Endothelial cell of umbilical vein (primary cell): ENCODE results near the gene DGCR2. TPM values are rescaled to one million over a fixed set of nuclear protein-coding genes. Genes with fewer than 3 reads are reported as not detected.

Source experiments
- BruUV-seq: library from RNA; stranded (reverse); fragments of 400-500 nt; replicated peaks from 2 replicates; lab custom pipeline; 2021; lab: Mats Ljungman, UMichigan
- CTCF ChIA-PET: fragments of 300-600, 350-600 bp; sonication (Branson Sonifier 250); formaldehyde crosslinking; loops from one replicate; lab custom pipeline; 2021; ENCODE audit warnings: antibody characterized with exemption, inconsistent platforms; lab: Charles Lee
- POLR2A ChIA-PET: fragments of 300-600, 350-600 bp; sonication (Branson Sonifier 250); formaldehyde crosslinking; loops from one replicate; lab custom pipeline; 2021; ENCODE audit warnings: antibody characterized with exemption, inconsistent platforms; lab: Charles Lee
- DNase-seq: peaks from one replicate; pipeline ENCODE4 v3.0.0-alpha.2; 2011; ENCODE audit warnings: low read depth, low spot score
- FAIRE-seq: peaks from 2 replicates; lab custom pipeline; 2011; peaks lifted over from hg19 to GRCh38; lab: Jason Lieb, UNC
- H2AFZ ChIP-seq: 2 replicates; pipeline ENCODE4 v1.6.0; 2012; ENCODE audit warnings: low read depth, low read length, control low read depth, inconsistent platforms
- H3K27ac ChIP-seq: 2 replicates; pipeline ENCODE4 v1.5.1; 2011; ENCODE audit warnings: low read depth, mild to moderate bottlenecking, control low read depth, low read length, moderate library complexity; ENCODE audit not compliant: insufficient read depth
- H3K27me3 ChIP-seq, 2 experiments: 2 replicates each; pipeline versions ENCODE4 v1.6.0 to v1.6.1; 2011; ENCODE audit warnings: low read length in 2 of 2, mixed read lengths in 1 of 2; ENCODE audit not compliant: control insufficient read depth in 2 of 2, insufficient read depth in 2 of 2
- H3K36me3 ChIP-seq, 2 experiments: 2 replicates in 1 of 2; 3 replicates in 1 of 2; pipeline ENCODE4 v1.5.1; 2011; ENCODE audit warnings: low read length in 2 of 2, mild to moderate bottlenecking in 1 of 2, moderate library complexity in 1 of 2; ENCODE audit not compliant: control insufficient read depth in 2 of 2, insufficient read depth in 2 of 2; ENCODE audit errors: extremely low read depth in 1 of 2
- H3K4me1 ChIP-seq: 3 replicates; pipeline ENCODE4 v1.5.1; 2011; ENCODE audit warnings: mild to moderate bottlenecking, low read length; ENCODE audit not compliant: control insufficient read depth, insufficient read depth; ENCODE audit errors: extremely low read depth
- H3K4me2 ChIP-seq: 2 replicates; pipeline ENCODE4 v1.6.1; 2011; ENCODE audit warnings: low read length, control low read depth, mixed read lengths; ENCODE audit not compliant: insufficient read depth
- H3K4me3 ChIP-seq, 3 experiments: fragments of 200-600 bp in 1 of 3; sonication (generic), shearing (Covaris generic) in 1 of 3; replicated peaks in 1 of 3; 2 replicates each; pipeline ENCODE4 v1.5.1; 2011 to 2016; ENCODE audit warnings: control low read depth in 3 of 3, low read length in 3 of 3, mild to moderate bottlenecking in 2 of 3, inconsistent platforms in 1 of 3, low read depth in 1 of 3, moderate library complexity in 1 of 3; ENCODE audit not compliant: insufficient read depth in 1 of 3
- H3K79me2 ChIP-seq: 2 replicates; pipeline ENCODE4 v1.6.0; 2012; ENCODE audit warnings: low read length, inconsistent platforms; ENCODE audit not compliant: control insufficient read depth, insufficient read depth
- H3K9ac ChIP-seq: replicated peaks from 2 replicates; pipeline ENCODE3; 2011; ENCODE audit warnings: low read length, control low read depth; ENCODE audit not compliant: insufficient read depth; ENCODE audit errors: extremely low read depth
- H3K9me1 ChIP-seq: replicated peaks from 3 replicates; pipeline ENCODE4 v1.6.0; 2011; ENCODE audit warnings: mild to moderate bottlenecking, low read length; ENCODE audit not compliant: control insufficient read depth, insufficient read depth; ENCODE audit errors: extremely low read depth
- H3K9me3 ChIP-seq: replicated peaks from 2 replicates; pipeline ENCODE4 v1.5.1; 2012; ENCODE audit warnings: low read length, inconsistent platforms; ENCODE audit not compliant: control insufficient read depth, insufficient read depth
- H4K20me1 ChIP-seq: replicated peaks from 2 replicates; pipeline ENCODE3; 2011; ENCODE audit warnings: mild to moderate bottlenecking, low read length; ENCODE audit not compliant: control insufficient read depth, insufficient read depth; ENCODE audit errors: extremely low read depth
- EZH2 ChIP-seq: IDR thresholded peaks from 2 replicates; pipeline ENCODE4 v1.6.1; 2012; ENCODE audit warnings: borderline replicate concordance, low read depth, mild to moderate bottlenecking, moderate library complexity, low read length, inconsistent platforms; ENCODE audit not compliant: severe bottlenecking
- FOS ChIP-seq: IDR thresholded peaks from 2 replicates; pipeline ENCODE4 v1.6.1; 2011; ENCODE audit warnings: mild to moderate bottlenecking, low read length, moderate library complexity, borderline replicate concordance; ENCODE audit not compliant: insufficient read depth
- GATA2 ChIP-seq: IDR thresholded peaks from 2 replicates; pipeline ENCODE4 v1.7.0; 2011; ENCODE audit warnings: low read depth, mild to moderate bottlenecking, moderate library complexity, mixed read lengths, low read length; ENCODE audit not compliant: insufficient read length, insufficient read depth
- JUN ChIP-seq: IDR thresholded peaks from 2 replicates; pipeline ENCODE4 v1.6.1; 2011; ENCODE audit warnings: borderline replicate concordance, low read depth; ENCODE audit not compliant: insufficient read length, insufficient read depth
- MYC ChIP-seq: IDR thresholded peaks from one replicate; pipeline ENCODE4 v1.6.1; 2011; ENCODE audit warnings: mild to moderate bottlenecking, low read depth, low read length
- POLR2A ChIP-seq: IDR thresholded peaks from 2 replicates; pipeline ENCODE4 v1.6.1; 2012; ENCODE audit warnings: low read depth, mild to moderate bottlenecking, control low read depth, low read length
- POLR2AphosphoS5 ChIP-seq: IDR thresholded peaks from 2 replicates; pipeline ENCODE4 v1.6.1; 2012; ENCODE audit warnings: low read depth, mild to moderate bottlenecking, control low read depth, low read length, moderate library complexity; ENCODE audit not compliant: insufficient read depth
- dilution Hi-C: fragments of 300-500 bp; cut with MboI; formaldehyde crosslinking; loops from one replicate; pipeline ENCODE4 v1.15.0; 2019; ENCODE audit warnings: low sequenced_read_pairs; ENCODE audit not compliant: extremely low pct_ligation_motif_present
- intact Hi-C: fragments of 100-400 bp; cut with micrococcal nuclease; formaldehyde crosslinking; loops from one replicate; pipeline ENCODE4 v1.10.0; 2022
- polyA plus RNA-seq, 4 experiments: library from polyadenylated mRNA; depleted of rRNA in 3 of 4; stranded (reverse) in 3 of 4; unstranded in 1 of 4; fragments of >200 nt; gene quantifications; 2 replicates each; pipeline versions ENCODE4 v1.2.1 to v1.2.3, GENCODE V29; 2011 to 2012; ENCODE audit warnings: missing spikeins in 1 of 4
- total RNA-seq: library from RNA; stranded (reverse); gene quantifications from 2 replicates; pipeline ENCODE4 v1.2.3, GENCODE V29; 2021
- TF ChIP-seq, protein P1 (sequence below), 2 donors: IDR thresholded peaks; 1 replicate in 1 of 2; 2 replicates in 1 of 2; pipeline ENCODE4 v1.5.1; 2011; ENCODE audit warnings: low read length in 2 of 2, mild to moderate bottlenecking in 2 of 2, moderate library complexity in 2 of 2, control low read depth in 1 of 2, inconsistent platforms in 1 of 2, low read depth in 1 of 2; ENCODE audit not compliant: insufficient read depth in 1 of 2; ENCODE audit errors: extremely low read depth in 1 of 2
- TF ChIP-seq, protein P2 (sequence below): IDR thresholded peaks from 2 replicates; pipeline ENCODE4 v1.6.1; 2011; ENCODE audit not compliant: insufficient read depth, insufficient read length

The DGCR2 gene
- total and polyA plus RNA-seq, 2 donors (not counting 3 experiments of a cell fraction or from before 2014, with no cell fraction given) = 44.8 to 51.2 TPM

DNA sequence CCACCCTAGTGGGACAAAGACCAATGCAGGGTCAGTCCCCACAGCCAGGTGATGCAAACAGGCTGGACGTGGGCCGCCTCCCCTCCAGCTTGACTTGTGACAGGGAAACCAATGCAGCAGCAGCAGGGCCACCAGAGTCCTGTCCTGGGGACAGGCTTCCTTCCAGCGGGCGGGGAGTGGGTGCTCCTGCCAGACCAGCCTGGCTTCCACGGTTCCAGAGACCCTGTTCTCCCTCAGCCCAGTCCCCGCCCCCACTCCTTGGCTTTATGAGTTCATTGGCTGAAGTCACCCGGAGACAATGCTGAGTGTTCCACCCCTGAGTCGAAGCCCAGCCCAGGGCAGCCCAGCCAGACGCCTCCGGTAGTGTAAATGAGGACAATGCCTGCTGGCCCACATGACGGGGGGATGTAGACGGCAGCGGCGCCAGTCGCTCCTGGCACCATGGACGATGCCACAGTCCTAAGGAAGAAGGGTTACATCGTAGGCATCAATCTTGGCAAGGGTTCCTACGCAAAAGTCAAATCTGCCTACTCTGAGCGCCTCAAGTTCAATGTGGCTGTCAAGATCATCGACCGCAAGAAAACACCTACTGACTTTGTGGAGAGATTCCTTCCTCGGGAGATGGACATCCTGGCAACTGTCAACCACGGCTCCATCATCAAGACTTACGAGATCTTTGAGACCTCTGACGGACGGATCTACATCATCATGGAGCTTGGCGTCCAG is 8.9 kb upstream of the DGCR2 start, which contains the start of gene TSSK2:
Gene TSSK2, plus strand, starts transcription at position 350 of the 726 bp plus-strand sequence. Its CDS starts 92 bp downstream, at position 442.
- H3K36me3 ChIP-seq = peaks cover 3 to 22% of the 10 kb centered on the region in 2 experiments
- no peaks in the 10 kb centered on the region for H3K9me1 ChIP-seq
- no peak within 1 kb of the TSS for H3K4me2 ChIP-seq
- H3K27me3 ChIP-seq = no peaks in the 10 kb centered on the region
- no TSS peak for BruUV-seq
- H3K79me2 ChIP-seq = no peaks in the 10 kb centered on the region
- no peak within 1 kb of the TSS for H3K27ac ChIP-seq
- H2AFZ ChIP-seq = no peak within 1 kb of the TSS
- H3K4me3 ChIP-seq = no peak within 1 kb of the TSS
- dilution Hi-C loops (no loop called here), intact Hi-C loops (no loop called here)
- no peaks in the 10 kb centered on the region for H3K9me3 ChIP-seq
- TF ChIP-seq GATA2 (no peak), POLR2AphosphoS5 (no peak), POLR2A (no peak), EZH2 (no peak), FOS (no peak), MYC (no peak), JUN (no peak)
- TF ChIP-seq, protein P1, sequence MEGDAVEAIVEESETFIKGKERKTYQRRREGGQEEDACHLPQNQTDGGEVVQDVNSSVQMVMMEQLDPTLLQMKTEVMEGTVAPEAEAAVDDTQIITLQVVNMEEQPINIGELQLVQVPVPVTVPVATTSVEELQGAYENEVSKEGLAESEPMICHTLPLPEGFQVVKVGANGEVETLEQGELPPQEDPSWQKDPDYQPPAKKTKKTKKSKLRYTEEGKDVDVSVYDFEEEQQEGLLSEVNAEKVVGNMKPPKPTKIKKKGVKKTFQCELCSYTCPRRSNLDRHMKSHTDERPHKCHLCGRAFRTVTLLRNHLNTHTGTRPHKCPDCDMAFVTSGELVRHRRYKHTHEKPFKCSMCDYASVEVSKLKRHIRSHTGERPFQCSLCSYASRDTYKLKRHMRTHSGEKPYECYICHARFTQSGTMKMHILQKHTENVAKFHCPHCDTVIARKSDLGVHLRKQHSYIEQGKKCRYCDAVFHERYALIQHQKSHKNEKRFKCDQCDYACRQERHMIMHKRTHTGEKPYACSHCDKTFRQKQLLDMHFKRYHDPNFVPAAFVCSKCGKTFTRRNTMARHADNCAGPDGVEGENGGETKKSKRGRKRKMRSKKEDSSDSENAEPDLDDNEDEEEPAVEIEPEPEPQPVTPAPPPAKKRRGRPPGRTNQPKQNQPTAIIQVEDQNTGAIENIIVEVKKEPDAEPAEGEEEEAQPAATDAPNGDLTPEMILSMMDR (IDR thresholded peaks at IDR 0.05; ENCODE audit: extremely low read depth in 1 of 2, insufficient read depth in 1 of 2, low read depth in 1 of 2, low read length in 2 of 2) = no peak
- TF ChIP-seq, protein P2, sequence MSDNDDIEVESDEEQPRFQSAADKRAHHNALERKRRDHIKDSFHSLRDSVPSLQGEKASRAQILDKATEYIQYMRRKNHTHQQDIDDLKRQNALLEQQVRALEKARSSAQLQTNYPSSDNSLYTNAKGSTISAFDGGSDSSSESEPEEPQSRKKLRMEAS = no peak
- no peaks in the 10 kb centered on the region for H3K4me1 ChIP-seq
- H4K20me1 ChIP-seq = no peaks in the 10 kb centered on the region
- POLR2A ChIA-PET = no interaction called here
- FAIRE-seq = no peak
- DNase-seq = no peak
- CTCF ChIA-PET = interaction anchor here (3.5 kb wide), 1 partner anchor 13 kb away, joined by 12 read pairs; the partner anchor contains the start of gene ESS2
- H3K9ac ChIP-seq = no peak within 1 kb of the TSS
